Measurements from ENCODE around the gene PASK. TPM values are rescaled to one million over a fixed set of nuclear protein-coding genes. Genes with fewer than 3 reads are reported as not detected.

The PASK gene
- total and polyA plus RNA-seq, 12 donors: 0.72 to 8.9 (median 3.6) TPM

DNA sequence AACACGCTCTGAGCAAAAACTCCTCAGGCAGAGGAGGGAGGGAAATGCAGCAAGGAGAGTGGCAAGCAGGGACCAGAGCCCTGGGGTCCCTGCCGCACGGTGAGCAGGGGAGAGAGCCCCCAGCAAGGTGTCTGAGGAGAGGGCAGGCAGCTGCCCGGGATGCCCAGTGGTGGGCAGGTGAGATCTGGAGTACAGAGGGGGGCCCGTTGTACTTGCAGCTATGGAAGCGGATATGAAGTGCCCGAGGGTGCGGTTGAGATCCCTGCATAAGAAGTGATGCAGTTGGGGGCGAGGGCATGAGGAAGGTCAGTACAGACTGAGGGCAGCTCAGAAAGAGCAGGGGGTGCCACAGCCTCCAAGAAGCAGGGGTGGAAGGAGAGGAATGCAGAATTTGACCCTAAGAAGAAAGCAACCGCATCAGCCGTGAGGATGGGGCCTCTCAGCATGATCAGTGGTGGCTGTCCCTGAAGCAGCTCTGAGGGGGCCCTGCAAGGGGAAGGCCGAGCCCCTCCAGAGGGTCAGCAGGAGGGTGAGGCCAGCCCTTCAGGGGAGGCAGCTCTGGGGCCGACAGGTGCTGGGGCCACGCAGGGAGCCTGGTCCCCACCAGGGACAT, 76.6 kb downstream of the PASK start:
- no peaks in the 10 kb centered on the region for H3K27me3 ChIP-seq
- TF ChIP-seq CTCF (IDR thresholded peaks at IDR 0.05) (no peak), POLR2A (IDR thresholded peaks at IDR 0.05) (no peak)
- H3K4me3 ChIP-seq: no peak overlapping the region
- H3K4me1 ChIP-seq (replicated peaks in 1 of 2): no peaks in the 10 kb centered on the region
- intact Hi-C loops (cut with DNase I): no loop called here
- no peaks in the 10 kb centered on the region for H3K9me3 ChIP-seq (replicated peaks in 1 of 3)
- DNase-seq: peak in 1 of 7 donors; percentile 37
- no peak overlapping the region for H3K27ac ChIP-seq
- 79 to 89% (median 85%) methylated on average over 12 to 14 of the region's 14 CpGs for WGBS, 4 donors
- H3K36me3 ChIP-seq (replicated peaks in 1 of 2): peaks cover 0 to 19% of the 10 kb centered on the region in 2 donors

DNA sequence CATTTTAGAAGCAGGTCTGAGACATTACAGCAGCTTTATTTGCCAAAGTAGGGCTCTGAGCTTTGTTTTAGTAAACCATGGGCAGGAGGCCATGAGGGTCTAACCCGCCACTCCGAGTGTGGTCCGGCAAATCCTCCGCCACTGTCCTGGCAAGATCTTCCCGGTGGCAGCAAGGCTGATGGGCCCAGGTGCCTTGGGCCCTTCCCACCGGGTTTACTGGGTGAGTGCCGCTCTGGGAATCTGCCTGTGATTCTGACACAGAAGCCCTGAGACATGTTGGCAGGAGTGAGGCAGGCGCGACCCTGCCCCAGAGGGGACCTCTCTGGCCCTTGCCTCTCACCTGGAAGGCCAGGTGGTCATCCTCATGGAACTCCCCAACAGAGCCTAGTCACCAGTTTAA, 77.1 kb downstream of the PASK start:
- Histone ChIP-seq H3K36me3 (replicated peaks in 1 of 2) (peaks cover 0 to 19% of the 10 kb centered on the region in 2 donors), H3K27ac (no peak overlapping the region), H3K4me3 (no peak overlapping the region), H3K27me3 (no peaks in the 10 kb centered on the region), H3K4me1 (replicated peaks in 1 of 2) (no peaks in the 10 kb centered on the region), H3K9me3 (replicated peaks in 1 of 3) (no peaks in the 10 kb centered on the region)
- TF ChIP-seq CTCF (IDR thresholded peaks at IDR 0.05) (no peak), POLR2A (IDR thresholded peaks at IDR 0.05) (no peak)
- WGBS, 4 donors: 86 to 96% (median 91%) methylated on average over 3 to 9 of the region's 9 CpGs
- DNase-seq: peak in 2 of 7 donors; percentile 18 to 42
- intact Hi-C loops (cut with DNase I): no loop called here

- H3K27me3 ChIP-seq: no peaks in the 10 kb centered on the region
- peak in 1 of 7 donors; percentile 30 for DNase-seq
- H3K27ac ChIP-seq: no peak overlapping the region
- 89 to 91% (median 90%) methylated on average over 5 to 25 of the region's 25 CpGs; no CpG with 5 or more reads in 1 of the 4 donors for WGBS, 4 donors
- H3K4me3 ChIP-seq: no peak overlapping the region
- TF ChIP-seq POLR2A (IDR thresholded peaks at IDR 0.05) (no peak), CTCF (IDR thresholded peaks at IDR 0.05) (no peak)
- H3K36me3 ChIP-seq (replicated peaks in 1 of 2): peaks cover 0 to 19% of the 10 kb centered on the region in 2 donors
- no peaks in the 10 kb centered on the region for H3K4me1 ChIP-seq (replicated peaks in 1 of 2)
- H3K9me3 ChIP-seq (replicated peaks in 1 of 3): no peaks in the 10 kb centered on the region
- intact Hi-C loops (cut with DNase I): no loop called here
These were observed 77.6 kb downstream of the PASK start for GRCh38 chr2:241071677-241072111.

- TF ChIP-seq POLR2A (IDR thresholded peaks at IDR 0.05): no peak
- TF ChIP-seq CTCF (IDR thresholded peaks at IDR 0.05): no peak
- intact Hi-C loops (cut with DNase I): no loop called here
- no peak overlapping the region for H3K27ac ChIP-seq
- no peak overlapping the region for H3K4me3 ChIP-seq
- H3K27me3 ChIP-seq: no peaks in the 10 kb centered on the region
- no peaks in the 10 kb centered on the region for H3K4me1 ChIP-seq (replicated peaks in 1 of 2)
- 83 to 90% (median 88%) methylated on average over 16 to 31 of the region's 31 CpGs for WGBS, 4 donors
- H3K36me3 ChIP-seq (replicated peaks in 1 of 2): peaks cover 0 to 19% of the 10 kb centered on the region in 2 donors
- H3K9me3 ChIP-seq (replicated peaks in 1 of 3): no peaks in the 10 kb centered on the region
- peak in 2 of 7 donors; percentile 12 to 44 for DNase-seq
These were observed 78.2 kb downstream of the PASK start for GRCh38 chr2:241070811-241071676.
